Heart right ventricle (tissue), 16 donors: ENCODE results near the gene KRT10. TPM values are rescaled to one million over a fixed set of nuclear protein-coding genes. Genes with fewer than 3 reads are reported as not detected.

Experiments
- ATAC-seq, 8 donors: fragments of 200-7000 bp; cut with Tn5 transposase; one replicate each; pipeline ENCODE4 v1.9.1; 2020; ENCODE audit warnings: mild to moderate bottlenecking in 8 of 8, moderate library complexity in 8 of 8, moderate number of reproducible peaks in 1 of 8
- DNase-seq, 2 donors: peaks; one replicate each; pipeline ENCODE4 v3.0.0-alpha.2; 2020
- H3K27ac ChIP-seq, 10 donors: fragments of 200-600 bp; sonication (generic) in 2 of 10; one replicate each; pipeline versions ENCODE4 v1.5.0 to v1.8.0; 2020 to 2022; ENCODE audit warnings: mild to moderate bottlenecking in 3 of 10
- H3K27me3 ChIP-seq, 7 donors: fragments of 200-600 bp; one replicate each; pipeline ENCODE4 v1.8.0; 2021 to 2022; ENCODE audit warnings: mild to moderate bottlenecking in 2 of 7
- H3K36me3 ChIP-seq, 9 donors: fragments of 200-600 bp; sonication (generic) in 1 of 9; one replicate each; pipeline versions ENCODE4 v1.5.0 to v1.8.0; 2020 to 2022; ENCODE audit warnings: mild to moderate bottlenecking in 2 of 9
- H3K4me1 ChIP-seq, 9 donors: fragments of 200-600 bp; sonication (generic) in 1 of 9; one replicate each; pipeline versions ENCODE4 v1.5.0 to v1.8.0; 2020 to 2022; ENCODE audit warnings: mild to moderate bottlenecking in 4 of 9
- H3K4me3 ChIP-seq, 10 donors: fragments of 200-600 bp; sonication (generic) in 2 of 10; one replicate each; pipeline versions ENCODE4 v1.5.0 to v1.8.0; 2020 to 2022; ENCODE audit warnings: mild to moderate bottlenecking in 7 of 10, moderate library complexity in 2 of 10
- H3K9me3 ChIP-seq, 11 donors: fragments of 200-600 bp in 10 of 11; sonication (generic) in 2 of 11; one replicate each; pipeline versions ENCODE4 v1.5.0 to v1.8.0; 2013 to 2022; ENCODE audit warnings: mild to moderate bottlenecking in 2 of 11, control low read depth in 1 of 11, moderate library complexity in 1 of 11
- WGBS, 2 donors: extraction: QIAGEN DNeasy Blood & Tissue Kit; methylation state at CpG; one replicate each; pipeline ENCODE4 v1.1.7; 2013; ENCODE audit warnings: inconsistent platforms in 1 of 2; 5-methylcytosine and 5-hydroxymethylcytosine counted together
- intact Hi-C, 10 donors: fragments of 100-400 bp; cut with DNase I; formaldehyde crosslinking; loops; one replicate each; pipeline versions ENCODE4 v1.11.1 to v1.14.2; 2022
- polyA plus RNA-seq, 2 donors: library from polyadenylated mRNA; stranded (reverse); fragments of 200-250 nt; gene quantifications; one replicate each; pipeline ENCODE4 v1.2.3, GENCODE V29; 2013
- total RNA-seq, 10 donors: library from RNA; stranded (reverse); fragmentation: NEBNext Ultra II Directional in 3 of 10; extraction: Animal tissue kit (Norgen Biotek cat#: 25700) in 3 of 10; gene quantifications; one replicate each; pipeline versions ENCODE4 v1.2.1 to v1.2.4, GENCODE V29; 2021 to 2023
- TF ChIP-seq, protein P1 (sequence below), 9 donors: fragments of 200-600 bp; sonication (generic) in 2 of 9; IDR thresholded peaks; one replicate each; pipeline versions ENCODE4 v1.5.0 to v1.8.0; 2021 to 2022; ENCODE audit warnings: antibody characterized with exemption in 9 of 9, mild to moderate bottlenecking in 5 of 9, moderate library complexity in 1 of 9
- donor health status: Arrhythmogenic right ventricular cardiomyopathy.
- donor health status: ischemic (EF 13 %, LVEDD 7.1; RV severe dilation, severe dysfunction).
- donor health status: healthy with polysubstance abuse.
- donor health status: DM: no; HTN: yes; CAD: no.
- donor health status: DM: no; HTN: no; CAD: no.
- donor health status: ischemic (EF 25% LVEDD 6.9; RV normal size, moderate dysfunction).
- donor health status: ischemic (EF 25% LVEDD 5.7; RV mildly dilated, moderate dysfunction).
- donor health status: healthy.
- donor health status: DM: yes; HTN: yes; CAD: no.
- donor health status: Ischemic cardiomyopathy.
- donor health status: ischemic (EF 35%, LVEDD 5.7; RV mildly dilated, moderate dysfunction).
- donor health status: nonischemic (EF 11% LVEDD 7.7; RV severe dilation, severe dysfunction).
- donor health status: DM: yes; HTN: yes; CAD: no.
- donor health status: PGD.
- donor health status: ischemic (EF 29% LVEDD 5.4; RV normal size, mild dysfunction).
- donor health status: nonischemic (EF 23%, LVEDD 6.1; RV moderate dilation, normal function).

KRT10 gene
- total and polyA plus RNA-seq, 12 donors, result 40.9 to 86.8 (median 48.5) TPM

DNA sequence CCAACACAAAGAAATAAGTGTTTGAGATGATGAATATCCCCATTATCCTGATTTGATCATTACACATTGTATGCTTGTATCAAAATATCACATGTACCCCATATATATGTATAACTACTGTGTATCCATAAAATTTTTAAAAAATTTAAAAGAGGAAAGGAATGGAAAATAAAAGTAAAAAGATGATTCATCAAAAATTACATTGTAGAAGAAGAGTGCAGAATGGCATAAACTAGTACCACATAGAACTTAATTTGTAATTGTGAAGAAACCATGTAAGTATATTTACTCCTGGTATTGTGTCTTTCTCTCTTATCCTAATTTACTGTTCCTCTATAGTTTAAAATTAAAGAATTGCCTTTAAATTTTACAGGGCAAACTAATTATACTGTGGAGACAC, 11.5 kb upstream of the KRT10 start:
- intact Hi-C loops, result no loop called here
- peaks cover 0 to 24% (median 3%) of the 10 kb centered on the region in 9 donors for H3K4me1 ChIP-seq
- H3K4me3 ChIP-seq, result no peak overlapping the region
- peaks cover 0 to 30% (median 0%) of the 10 kb centered on the region in 9 donors for H3K36me3 ChIP-seq
- TF ChIP-seq, protein P1, sequence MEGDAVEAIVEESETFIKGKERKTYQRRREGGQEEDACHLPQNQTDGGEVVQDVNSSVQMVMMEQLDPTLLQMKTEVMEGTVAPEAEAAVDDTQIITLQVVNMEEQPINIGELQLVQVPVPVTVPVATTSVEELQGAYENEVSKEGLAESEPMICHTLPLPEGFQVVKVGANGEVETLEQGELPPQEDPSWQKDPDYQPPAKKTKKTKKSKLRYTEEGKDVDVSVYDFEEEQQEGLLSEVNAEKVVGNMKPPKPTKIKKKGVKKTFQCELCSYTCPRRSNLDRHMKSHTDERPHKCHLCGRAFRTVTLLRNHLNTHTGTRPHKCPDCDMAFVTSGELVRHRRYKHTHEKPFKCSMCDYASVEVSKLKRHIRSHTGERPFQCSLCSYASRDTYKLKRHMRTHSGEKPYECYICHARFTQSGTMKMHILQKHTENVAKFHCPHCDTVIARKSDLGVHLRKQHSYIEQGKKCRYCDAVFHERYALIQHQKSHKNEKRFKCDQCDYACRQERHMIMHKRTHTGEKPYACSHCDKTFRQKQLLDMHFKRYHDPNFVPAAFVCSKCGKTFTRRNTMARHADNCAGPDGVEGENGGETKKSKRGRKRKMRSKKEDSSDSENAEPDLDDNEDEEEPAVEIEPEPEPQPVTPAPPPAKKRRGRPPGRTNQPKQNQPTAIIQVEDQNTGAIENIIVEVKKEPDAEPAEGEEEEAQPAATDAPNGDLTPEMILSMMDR (IDR thresholded peaks at IDR 0.05), result no peak
- no peaks in the 10 kb centered on the region for H3K27me3 ChIP-seq
- DNase-seq (no peak), ATAC-seq (no peak)
- H3K27ac ChIP-seq, result no peak overlapping the region
- no peaks in the 10 kb centered on the region for H3K9me3 ChIP-seq

DNA sequence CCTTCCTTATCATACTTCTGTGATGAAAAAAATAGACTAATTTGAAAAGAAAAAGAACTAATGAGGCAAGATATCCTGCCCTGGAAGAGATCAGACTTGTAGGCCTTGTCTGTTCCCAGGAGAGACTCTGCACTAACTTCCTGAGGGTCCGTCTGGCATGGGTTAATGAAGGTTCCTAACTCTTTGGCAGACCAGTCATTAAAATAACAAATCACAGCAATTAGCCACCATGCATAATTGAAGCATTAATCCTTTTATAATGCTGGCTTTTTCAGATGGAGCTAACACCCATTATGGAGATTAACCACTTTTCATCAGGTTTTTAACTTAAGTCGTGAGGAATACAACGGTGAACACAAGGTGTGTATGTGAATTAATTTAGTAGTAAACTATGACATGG, 10.4 kb upstream of the KRT10 start:
- H3K27me3 ChIP-seq, result no peaks in the 10 kb centered on the region
- TF ChIP-seq, protein P1 (IDR thresholded peaks at IDR 0.05), result no peak
- no peaks in the 10 kb centered on the region for H3K9me3 ChIP-seq
- DNase-seq, result no peak
- WGBS, 2 donors, result 56 to 58% methylated on average over 3 of the region's 3 CpGs
- H3K36me3 ChIP-seq, result peaks cover 0 to 30% (median 0%) of the 10 kb centered on the region in 9 donors
- intact Hi-C loops, result no loop called here
- H3K4me1 ChIP-seq, result peaks cover 0 to 34% (median 10%) of the 10 kb centered on the region in 9 donors
- H3K4me3 ChIP-seq, result no peak overlapping the region
- ATAC-seq, result no peak
- peak overlapping the region in 5 of 10 donors; percentile 27 to 69 (median 42) for H3K27ac ChIP-seq

GRCh38 chr17:40830085-40830776, 7.8 kb upstream of the KRT10 start:
- TF ChIP-seq, protein P1 (IDR thresholded peaks at IDR 0.05), result no peak
- H3K36me3 ChIP-seq, result peaks cover 0 to 20% (median 0%) of the 10 kb centered on the region in 9 donors
- DNase-seq (no peak), ATAC-seq (no peak)
- H3K4me1 ChIP-seq, result peaks cover 0 to 41% (median 14%) of the 10 kb centered on the region in 9 donors
- intact Hi-C loops, result no loop called here
- H3K4me3 ChIP-seq, result no peak overlapping the region
- WGBS, 2 donors, result 92 to 95% methylated on average over 2 of the region's 2 CpGs
- no peaks in the 10 kb centered on the region for H3K9me3 ChIP-seq
- no peaks in the 10 kb centered on the region for H3K27me3 ChIP-seq
- peak overlapping the region in 1 of 10 donors; percentile 73 for H3K27ac ChIP-seq

DNA sequence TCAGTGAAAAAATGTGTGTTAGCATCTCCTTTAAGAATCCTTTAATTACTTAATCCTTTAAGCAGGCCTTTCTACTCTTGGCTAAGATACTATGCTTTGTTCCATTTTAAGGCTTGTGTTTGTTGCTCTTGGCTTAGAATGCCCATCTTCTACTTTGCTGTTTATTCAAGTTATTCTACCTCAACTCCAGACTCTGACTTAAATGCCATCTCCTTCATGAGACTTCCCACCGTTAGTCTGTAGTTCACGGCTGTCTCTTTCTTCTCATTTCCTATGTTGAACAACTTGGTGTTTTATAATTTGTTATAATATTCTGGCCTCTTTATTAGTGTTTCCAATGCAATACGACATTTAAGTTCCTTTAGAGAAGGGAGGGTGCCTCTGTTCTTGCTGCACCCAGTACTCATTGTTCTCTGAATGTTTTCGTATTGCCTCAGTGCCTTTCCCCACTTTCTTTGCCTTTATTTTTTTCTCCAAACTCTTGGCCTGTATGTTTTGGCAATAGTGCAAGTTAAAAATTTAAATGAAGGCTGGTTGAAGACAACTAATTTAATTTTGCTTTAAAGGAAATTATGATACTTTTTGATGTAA, 6.1 kb upstream of the KRT10 start:
- Histone ChIP-seq H3K36me3 (peaks cover 0 to 7% (median 0%) of the 10 kb centered on the region in 9 donors), H3K4me1 (peaks cover 0 to 40% (median 14%) of the 10 kb centered on the region in 9 donors), H3K4me3 (no peak overlapping the region), H3K27ac (peak overlapping the region; percentile 42 to 75 (median 50)), H3K27me3 (no peaks in the 10 kb centered on the region), H3K9me3 (no peaks in the 10 kb centered on the region)
- WGBS, 2 donors, result 55 to 67% methylated on average over 4 of the region's 4 CpGs
- TF ChIP-seq, protein P1 (IDR thresholded peaks at IDR 0.05), result no peak
- no peak for DNase-seq
- intact Hi-C loops, result loop anchor here in 1 of 10 donors (10.0 kb wide), 1 partner anchor 64 kb away; no protein-coding TSS in a partner anchor
- peak in 6 of 8 donors; percentile 61 to 92 (median 64) for ATAC-seq
